ENCODE measurements around the gene PDS5A. TPM values are rescaled to one million over a fixed set of nuclear protein-coding genes. Genes with fewer than 3 reads are reported as not detected.

Gene PDS5A
- total and polyA plus RNA-seq, 9 of the 15 experiments (the other 6 are each of a cell fraction or from before 2014, with no cell fraction given), result 16.4 to 85.4 (median 70.0) TPM

DNA sequence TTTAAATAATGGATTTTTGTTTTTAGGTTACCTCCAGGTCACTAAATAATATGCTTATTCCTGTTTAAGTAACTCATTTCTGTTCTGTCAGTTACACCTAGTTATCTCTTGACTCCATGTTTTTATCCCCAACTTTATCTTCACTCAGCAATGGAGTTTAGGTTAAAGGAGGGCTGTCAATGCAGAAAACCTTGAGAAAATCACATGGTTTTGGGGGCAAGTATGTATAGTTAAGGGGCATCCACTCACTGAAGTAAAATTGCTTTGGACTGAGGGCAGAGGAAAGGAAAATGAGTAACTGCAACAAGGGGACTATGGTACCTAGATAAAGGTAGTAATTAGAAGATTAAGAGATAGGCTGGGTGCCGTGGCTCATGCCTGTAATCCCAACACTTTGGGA is 192.6 kb downstream of the PDS5A start (continued):
- TF ChIP-seq, protein P1, sequence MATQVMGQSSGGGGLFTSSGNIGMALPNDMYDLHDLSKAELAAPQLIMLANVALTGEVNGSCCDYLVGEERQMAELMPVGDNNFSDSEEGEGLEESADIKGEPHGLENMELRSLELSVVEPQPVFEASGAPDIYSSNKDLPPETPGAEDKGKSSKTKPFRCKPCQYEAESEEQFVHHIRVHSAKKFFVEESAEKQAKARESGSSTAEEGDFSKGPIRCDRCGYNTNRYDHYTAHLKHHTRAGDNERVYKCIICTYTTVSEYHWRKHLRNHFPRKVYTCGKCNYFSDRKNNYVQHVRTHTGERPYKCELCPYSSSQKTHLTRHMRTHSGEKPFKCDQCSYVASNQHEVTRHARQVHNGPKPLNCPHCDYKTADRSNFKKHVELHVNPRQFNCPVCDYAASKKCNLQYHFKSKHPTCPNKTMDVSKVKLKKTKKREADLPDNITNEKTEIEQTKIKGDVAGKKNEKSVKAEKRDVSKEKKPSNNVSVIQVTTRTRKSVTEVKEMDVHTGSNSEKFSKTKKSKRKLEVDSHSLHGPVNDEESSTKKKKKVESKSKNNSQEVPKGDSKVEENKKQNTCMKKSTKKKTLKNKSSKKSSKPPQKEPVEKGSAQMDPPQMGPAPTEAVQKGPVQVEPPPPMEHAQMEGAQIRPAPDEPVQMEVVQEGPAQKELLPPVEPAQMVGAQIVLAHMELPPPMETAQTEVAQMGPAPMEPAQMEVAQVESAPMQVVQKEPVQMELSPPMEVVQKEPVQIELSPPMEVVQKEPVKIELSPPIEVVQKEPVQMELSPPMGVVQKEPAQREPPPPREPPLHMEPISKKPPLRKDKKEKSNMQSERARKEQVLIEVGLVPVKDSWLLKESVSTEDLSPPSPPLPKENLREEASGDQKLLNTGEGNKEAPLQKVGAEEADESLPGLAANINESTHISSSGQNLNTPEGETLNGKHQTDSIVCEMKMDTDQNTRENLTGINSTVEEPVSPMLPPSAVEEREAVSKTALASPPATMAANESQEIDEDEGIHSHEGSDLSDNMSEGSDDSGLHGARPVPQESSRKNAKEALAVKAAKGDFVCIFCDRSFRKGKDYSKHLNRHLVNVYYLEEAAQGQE (IDR thresholded peaks at IDR 0.05; ENCODE audit: borderline replicate concordance), result no peak
- TF ChIP-seq, protein P1 (CRISPR knock-in tag; IDR thresholded peaks at IDR 0.05; ENCODE audit: low read depth), result no peak
- TF ChIP-seq MCM5 (IDR thresholded peaks at IDR 0.05; ENCODE audit: low read depth), result no peak
- no peak for TF ChIP-seq CREBBP (IDR thresholded peaks at IDR 0.05; ENCODE audit: low read depth, low read length)
- TF ChIP-seq, protein P2, sequence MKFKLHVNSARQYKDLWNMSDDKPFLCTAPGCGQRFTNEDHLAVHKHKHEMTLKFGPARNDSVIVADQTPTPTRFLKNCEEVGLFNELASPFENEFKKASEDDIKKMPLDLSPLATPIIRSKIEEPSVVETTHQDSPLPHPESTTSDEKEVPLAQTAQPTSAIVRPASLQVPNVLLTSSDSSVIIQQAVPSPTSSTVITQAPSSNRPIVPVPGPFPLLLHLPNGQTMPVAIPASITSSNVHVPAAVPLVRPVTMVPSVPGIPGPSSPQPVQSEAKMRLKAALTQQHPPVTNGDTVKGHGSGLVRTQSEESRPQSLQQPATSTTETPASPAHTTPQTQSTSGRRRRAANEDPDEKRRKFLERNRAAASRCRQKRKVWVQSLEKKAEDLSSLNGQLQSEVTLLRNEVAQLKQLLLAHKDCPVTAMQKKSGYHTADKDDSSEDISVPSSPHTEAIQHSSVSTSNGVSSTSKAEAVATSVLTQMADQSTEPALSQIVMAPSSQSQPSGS (CRISPR knock-in tag; IDR thresholded peaks at IDR 0.05), result no peak
- TF ChIP-seq THRAP3 (IDR thresholded peaks at IDR 0.05; ENCODE audit: borderline replicate concordance), result no peak
- TF ChIP-seq RBFOX2 (IDR thresholded peaks at IDR 0.05; ENCODE audit: low read depth, low read length), result no peak
- TF ChIP-seq GABPA (tag; conservative IDR thresholded peaks at IDR 0.05; ENCODE audit: low read depth), result no peak
- TF ChIP-seq, protein P3, sequence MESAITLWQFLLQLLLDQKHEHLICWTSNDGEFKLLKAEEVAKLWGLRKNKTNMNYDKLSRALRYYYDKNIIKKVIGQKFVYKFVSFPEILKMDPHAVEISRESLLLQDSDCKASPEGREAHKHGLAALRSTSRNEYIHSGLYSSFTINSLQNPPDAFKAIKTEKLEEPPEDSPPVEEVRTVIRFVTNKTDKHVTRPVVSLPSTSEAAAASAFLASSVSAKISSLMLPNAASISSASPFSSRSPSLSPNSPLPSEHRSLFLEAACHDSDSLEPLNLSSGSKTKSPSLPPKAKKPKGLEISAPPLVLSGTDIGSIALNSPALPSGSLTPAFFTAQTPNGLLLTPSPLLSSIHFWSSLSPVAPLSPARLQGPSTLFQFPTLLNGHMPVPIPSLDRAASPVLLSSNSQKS (CRISPR knock-in tag; IDR thresholded peaks at IDR 0.05), result no peak
- TF ChIP-seq PHF8 (IDR thresholded peaks at IDR 0.05; ENCODE audit: borderline replicate concordance, low read length), result no peak
- TF ChIP-seq, protein P4, sequence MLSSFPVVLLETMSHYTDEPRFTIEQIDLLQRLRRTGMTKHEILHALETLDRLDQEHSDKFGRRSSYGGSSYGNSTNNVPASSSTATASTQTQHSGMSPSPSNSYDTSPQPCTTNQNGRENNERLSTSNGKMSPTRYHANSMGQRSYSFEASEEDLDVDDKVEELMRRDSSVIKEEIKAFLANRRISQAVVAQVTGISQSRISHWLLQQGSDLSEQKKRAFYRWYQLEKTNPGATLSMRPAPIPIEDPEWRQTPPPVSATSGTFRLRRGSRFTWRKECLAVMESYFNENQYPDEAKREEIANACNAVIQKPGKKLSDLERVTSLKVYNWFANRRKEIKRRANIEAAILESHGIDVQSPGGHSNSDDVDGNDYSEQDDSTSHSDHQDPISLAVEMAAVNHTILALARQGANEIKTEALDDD (IDR thresholded peaks at IDR 0.05), result peak; percentile 87
- no peak for TF ChIP-seq ZKSCAN3 (CRISPR knock-in tag; IDR thresholded peaks at IDR 0.05)
- no peak for TF ChIP-seq LCOR (CRISPR knock-in tag; IDR thresholded peaks at IDR 0.05)
- no peak for TF ChIP-seq ZFP30 (CRISPR knock-in tag; IDR thresholded peaks at IDR 0.05; ENCODE audit: borderline replicate concordance)
- peak; percentile 67 for TF ChIP-seq CBFA2T3 (IDR thresholded peaks at IDR 0.05)
- no peak for TF ChIP-seq SMAD4 (CRISPR knock-in tag; conservative IDR thresholded peaks at IDR 0.05)

Data from K562 (cell line).